DND-41 (cell line): Measurements from ENCODE around the gene FBXL5.

ENCODE experiments used
- ATAC-seq: fragments of 200-7000 bp; cut with Tn5 transposase; 3 replicates; pipeline ENCODE4 v1.9.1; 2021; ENCODE audit warnings: low read depth; ENCODE audit not compliant: insufficient read depth
- DNase-seq: peaks from one replicate; pipeline ENCODE4 v3.0.0-alpha.2; 2020
- H2AFZ ChIP-seq: 2 replicates; pipeline ENCODE4 v1.6.0; 2012; ENCODE audit warnings: low read depth, low read length
- H3K27ac ChIP-seq: 2 replicates; pipeline ENCODE4 v1.5.1; 2012; ENCODE audit warnings: low read length, inconsistent platforms
- H3K27me3 ChIP-seq: fragments of 200-600 bp; sonication (generic); 2 replicates; pipeline ENCODE4 v1.6.0; 2012; ENCODE audit warnings: low read length, mild to moderate bottlenecking, inconsistent platforms; ENCODE audit not compliant: insufficient read depth, poor library complexity
- H3K36me3 ChIP-seq: 2 replicates; pipeline ENCODE4 v1.5.1; 2012; ENCODE audit warnings: low read length, inconsistent platforms; ENCODE audit not compliant: insufficient read depth
- H3K4me1 ChIP-seq: 2 replicates; pipeline ENCODE4 v1.5.1; 2012; ENCODE audit warnings: mild to moderate bottlenecking, low read length; ENCODE audit not compliant: insufficient read depth
- H3K4me2 ChIP-seq: 2 replicates; pipeline ENCODE4 v1.6.0; 2012; ENCODE audit warnings: mild to moderate bottlenecking, moderate library complexity, low read length, inconsistent platforms; ENCODE audit not compliant: insufficient read depth
- H3K4me3 ChIP-seq, 2 experiments: fragments of 200-600 bp in 1 of 2; shearing (Covaris generic) in 1 of 2; 2 replicates each; pipeline ENCODE4 v1.5.1; 2012 to 2016; ENCODE audit warnings: inconsistent platforms in 2 of 2, low read length in 2 of 2, mild to moderate bottlenecking in 2 of 2, low read depth in 1 of 2, moderate library complexity in 1 of 2
- H3K79me2 ChIP-seq: 2 replicates; pipeline ENCODE4 v1.6.0; 2012; ENCODE audit warnings: low read length, inconsistent platforms; ENCODE audit not compliant: insufficient read depth
- H3K9ac ChIP-seq: 2 replicates; pipeline ENCODE4 v1.6.0; 2012; ENCODE audit warnings: low read depth, mild to moderate bottlenecking, inconsistent platforms, low read length, moderate library complexity
- H3K9me3 ChIP-seq: 2 replicates; pipeline ENCODE4 v1.5.1; 2012; ENCODE audit warnings: low read length, moderate library complexity, mild to moderate bottlenecking, inconsistent platforms; ENCODE audit not compliant: insufficient read depth, severe bottlenecking
- H4K20me1 ChIP-seq: 2 replicates; pipeline ENCODE4 v1.6.0; 2012; ENCODE audit warnings: low read length; ENCODE audit not compliant: insufficient read depth
- EZH2 ChIP-seq: IDR thresholded peaks from 3 replicates; pipeline ENCODE4 v1.6.1; 2012; ENCODE audit warnings: borderline replicate concordance, low read depth, mild to moderate bottlenecking, moderate library complexity, low read length, inconsistent platforms; ENCODE audit not compliant: severe bottlenecking
- TF ChIP-seq, protein P1 (sequence below): IDR thresholded peaks from 2 replicates; pipeline ENCODE4 v1.5.1; 2012; ENCODE audit warnings: borderline replicate concordance, low read length, moderate library complexity, mild to moderate bottlenecking; ENCODE audit not compliant: poor library complexity, severe bottlenecking; ENCODE audit errors: extremely low read depth

The FBXL5 gene

DNA sequence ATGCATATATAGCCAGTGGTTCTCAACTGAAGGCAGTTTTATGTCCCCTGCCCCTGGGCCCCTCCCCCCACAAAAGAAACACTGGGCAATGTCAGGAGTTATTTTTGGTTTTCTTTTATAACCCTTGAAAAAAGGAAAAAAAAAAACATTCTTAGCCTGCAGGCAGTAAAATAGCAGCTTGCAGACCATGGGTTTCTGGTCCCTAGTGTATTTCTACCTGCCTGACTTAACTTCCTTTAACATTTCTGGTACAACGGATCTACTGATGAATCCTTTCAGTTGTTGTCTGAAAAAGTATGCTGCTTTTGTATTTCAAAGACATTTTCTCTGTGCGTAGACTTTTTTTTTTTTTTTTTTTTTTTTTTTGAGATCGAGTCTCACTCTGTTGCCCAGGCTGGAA, 15.4 kb upstream of the FBXL5 start:
- no peaks in the 10 kb centered on the region for H3K27me3 ChIP-seq
- H3K9me3 ChIP-seq, result no peaks in the 10 kb centered on the region
- peaks cover 50% of the 10 kb centered on the region for H3K79me2 ChIP-seq
- H4K20me1 ChIP-seq, result 0 out of 2 replicates have a peak, but pooled peaks cover 2% of the 10 kb centered on the region
- ATAC-seq (no peak), DNase-seq (no peak)
- no peak overlapping the region for H3K4me3 ChIP-seq
- peaks cover 26% of the 10 kb centered on the region for H3K36me3 ChIP-seq
- no peak overlapping the region for H2AFZ ChIP-seq
- H3K9ac ChIP-seq, result no peak overlapping the region
- no peaks in the 10 kb centered on the region for H3K4me1 ChIP-seq
- TF ChIP-seq, protein P1, sequence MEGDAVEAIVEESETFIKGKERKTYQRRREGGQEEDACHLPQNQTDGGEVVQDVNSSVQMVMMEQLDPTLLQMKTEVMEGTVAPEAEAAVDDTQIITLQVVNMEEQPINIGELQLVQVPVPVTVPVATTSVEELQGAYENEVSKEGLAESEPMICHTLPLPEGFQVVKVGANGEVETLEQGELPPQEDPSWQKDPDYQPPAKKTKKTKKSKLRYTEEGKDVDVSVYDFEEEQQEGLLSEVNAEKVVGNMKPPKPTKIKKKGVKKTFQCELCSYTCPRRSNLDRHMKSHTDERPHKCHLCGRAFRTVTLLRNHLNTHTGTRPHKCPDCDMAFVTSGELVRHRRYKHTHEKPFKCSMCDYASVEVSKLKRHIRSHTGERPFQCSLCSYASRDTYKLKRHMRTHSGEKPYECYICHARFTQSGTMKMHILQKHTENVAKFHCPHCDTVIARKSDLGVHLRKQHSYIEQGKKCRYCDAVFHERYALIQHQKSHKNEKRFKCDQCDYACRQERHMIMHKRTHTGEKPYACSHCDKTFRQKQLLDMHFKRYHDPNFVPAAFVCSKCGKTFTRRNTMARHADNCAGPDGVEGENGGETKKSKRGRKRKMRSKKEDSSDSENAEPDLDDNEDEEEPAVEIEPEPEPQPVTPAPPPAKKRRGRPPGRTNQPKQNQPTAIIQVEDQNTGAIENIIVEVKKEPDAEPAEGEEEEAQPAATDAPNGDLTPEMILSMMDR, result no peak
- no peak for TF ChIP-seq EZH2
- H3K4me2 ChIP-seq, result no peak overlapping the region
- H3K27ac ChIP-seq, result no peak overlapping the region

DNA sequence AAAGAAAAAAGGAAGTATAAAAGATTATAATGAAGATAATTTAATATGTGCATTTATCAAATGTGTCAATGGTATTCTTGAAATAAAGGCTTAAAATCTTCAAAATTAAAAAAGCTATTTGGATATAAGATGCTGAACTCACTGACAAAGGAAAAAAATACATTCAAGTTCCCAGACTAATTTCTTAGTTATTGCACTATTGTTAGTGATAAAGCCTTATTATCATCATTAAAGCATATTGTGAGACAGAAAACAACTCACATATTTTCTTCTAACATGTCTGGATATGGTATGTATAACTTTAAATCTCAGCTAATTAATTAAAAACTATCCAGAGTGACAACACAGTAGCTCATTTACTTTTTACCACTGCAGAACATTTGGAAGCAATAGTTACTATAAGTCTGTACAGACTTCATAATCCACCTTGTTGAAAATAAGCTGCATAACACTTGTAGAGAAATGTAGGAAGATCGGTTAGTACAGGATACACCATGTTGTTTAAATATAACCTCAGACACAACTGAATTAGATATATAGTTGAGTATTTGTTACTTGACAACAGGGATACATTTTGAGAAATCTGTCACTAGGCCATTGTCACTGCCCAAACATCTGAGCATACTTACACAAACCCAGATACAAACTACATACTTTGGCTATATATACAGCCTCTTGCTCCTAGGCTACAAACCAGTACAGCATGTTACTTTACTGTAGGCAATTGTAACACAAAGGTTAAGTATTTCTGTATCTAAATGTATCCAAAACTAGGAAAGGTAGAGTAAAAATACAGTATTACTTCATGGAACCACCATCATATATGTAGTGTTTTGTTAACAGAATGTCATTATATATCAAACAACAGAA, 13.6 kb upstream of the FBXL5 start:
- Histone ChIP-seq H3K27ac (no peak overlapping the region), H3K4me1 (no peaks in the 10 kb centered on the region), H3K79me2 (peaks cover 32% of the 10 kb centered on the region), H4K20me1 (0 out of 2 replicates have a peak, but pooled peaks cover 2% of the 10 kb centered on the region), H2AFZ (no peak overlapping the region), H3K27me3 (no peaks in the 10 kb centered on the region), H3K4me2 (no peak overlapping the region), H3K9ac (no peak overlapping the region), H3K4me3 (no peak overlapping the region), H3K9me3 (no peaks in the 10 kb centered on the region), H3K36me3 (peaks cover 26% of the 10 kb centered on the region)
- TF ChIP-seq, protein P1, result no peak
- TF ChIP-seq EZH2, result no peak
- DNase-seq (no peak), ATAC-seq (no peak)

DNA sequence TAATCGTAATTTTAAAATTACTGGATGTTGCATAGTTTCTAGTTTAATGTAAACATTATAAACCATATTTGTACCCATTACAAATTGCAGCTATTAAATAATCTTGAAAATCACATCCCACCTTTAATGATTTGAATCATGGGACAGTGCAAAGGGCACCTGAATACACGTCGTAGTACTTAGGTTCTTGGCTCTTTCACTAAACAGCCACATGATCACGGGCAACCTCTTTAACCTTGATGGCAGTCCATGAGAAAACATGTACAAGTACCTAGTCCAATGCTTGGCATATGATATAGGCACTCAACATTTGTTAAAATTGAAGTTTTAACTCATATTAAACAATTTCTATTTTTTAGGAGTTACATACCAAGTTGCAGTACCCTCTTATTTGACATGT, 11.8 kb upstream of the FBXL5 start:
- no peak overlapping the region for H2AFZ ChIP-seq
- H3K4me2 ChIP-seq, result no peak overlapping the region
- no peaks in the 10 kb centered on the region for H3K4me1 ChIP-seq
- TF ChIP-seq EZH2, result no peak
- TF ChIP-seq, protein P1, result no peak
- H3K9me3 ChIP-seq, result no peaks in the 10 kb centered on the region
- ATAC-seq (no peak), DNase-seq (no peak)
- H4K20me1 ChIP-seq, result 0 out of 2 replicates have a peak, but pooled peaks cover under 1% of the 10 kb centered on the region
- no peak overlapping the region for H3K27ac ChIP-seq
- H3K36me3 ChIP-seq, result peaks cover 16% of the 10 kb centered on the region
- no peak overlapping the region for H3K9ac ChIP-seq
- no peak overlapping the region for H3K4me3 ChIP-seq
- H3K79me2 ChIP-seq, result peaks cover 15% of the 10 kb centered on the region
- H3K27me3 ChIP-seq, result no peaks in the 10 kb centered on the region
